HG03280 (cell line): ENCODE measurements around the gene TAF4B.
"Not testable (repeated sequence)": the region's sequence is repeated elsewhere in the genome, so short reads cannot be mapped to it uniquely, and the experiment has no call there.

Source experiments
- ATAC-seq: cut with Tn5 transposase; IDR thresholded peaks from one replicate; pipeline ENCODE4 v1.9.1; 2021; ENCODE audit warnings: mild to moderate bottlenecking, moderate library complexity; ENCODE audit not compliant: unreplicated experiment

The TAF4B gene

DNA sequence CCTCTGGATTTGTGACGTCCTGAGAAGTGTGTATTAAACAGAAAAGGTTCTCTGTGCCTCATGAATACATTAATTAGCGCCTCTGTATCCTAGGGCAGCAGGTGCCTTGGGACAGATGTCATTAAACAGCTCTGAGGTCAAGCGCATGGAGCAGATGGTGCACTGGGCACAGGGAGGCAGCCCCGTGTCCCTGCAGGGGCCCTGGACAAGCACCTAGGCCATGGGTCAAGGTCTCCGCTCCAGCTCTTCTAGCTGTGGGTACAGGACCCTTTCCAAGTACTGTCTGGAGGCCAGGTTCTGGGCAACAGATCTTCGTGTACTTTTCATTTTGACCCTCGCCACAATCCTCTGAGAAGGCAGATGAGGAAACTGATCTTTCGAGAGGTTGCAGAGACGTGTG is 195.7 kb downstream of the TAF4B start:
- ATAC-seq = no peak

DNA sequence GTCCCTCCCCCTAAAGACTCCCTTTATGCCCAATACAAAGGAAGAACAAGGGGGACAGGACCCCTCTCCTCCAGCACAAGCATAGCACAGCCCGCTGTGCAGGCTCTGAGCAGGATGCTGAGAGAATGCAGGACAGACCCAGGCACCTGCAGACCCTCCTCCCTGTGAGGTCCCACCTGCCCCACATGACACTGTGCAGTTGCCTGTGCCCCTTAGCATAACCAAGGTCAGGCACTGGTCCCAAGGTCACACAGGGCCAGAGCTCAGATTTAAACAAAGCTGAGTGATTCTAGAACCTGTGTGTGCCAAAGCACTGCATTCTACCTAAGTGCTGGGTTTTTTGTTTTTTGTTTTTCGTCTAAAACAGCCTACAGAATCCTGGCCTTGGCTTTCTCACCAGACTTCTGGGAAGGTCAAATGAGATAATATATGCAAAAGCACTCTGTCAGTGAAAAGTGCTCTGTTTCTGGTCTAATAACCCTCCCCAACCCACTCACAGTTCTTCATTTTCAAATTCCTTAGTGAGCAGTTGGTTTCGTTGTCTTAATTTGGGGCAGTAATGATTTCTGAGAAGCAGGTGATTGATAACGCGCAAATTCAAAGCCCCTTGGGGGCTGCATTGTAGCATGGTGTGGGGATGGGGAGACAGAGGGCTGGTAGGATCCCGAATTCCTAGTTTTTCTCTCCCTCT is 196.4 kb downstream of the TAF4B start:
- ATAC-seq = peak; percentile 61

DNA sequence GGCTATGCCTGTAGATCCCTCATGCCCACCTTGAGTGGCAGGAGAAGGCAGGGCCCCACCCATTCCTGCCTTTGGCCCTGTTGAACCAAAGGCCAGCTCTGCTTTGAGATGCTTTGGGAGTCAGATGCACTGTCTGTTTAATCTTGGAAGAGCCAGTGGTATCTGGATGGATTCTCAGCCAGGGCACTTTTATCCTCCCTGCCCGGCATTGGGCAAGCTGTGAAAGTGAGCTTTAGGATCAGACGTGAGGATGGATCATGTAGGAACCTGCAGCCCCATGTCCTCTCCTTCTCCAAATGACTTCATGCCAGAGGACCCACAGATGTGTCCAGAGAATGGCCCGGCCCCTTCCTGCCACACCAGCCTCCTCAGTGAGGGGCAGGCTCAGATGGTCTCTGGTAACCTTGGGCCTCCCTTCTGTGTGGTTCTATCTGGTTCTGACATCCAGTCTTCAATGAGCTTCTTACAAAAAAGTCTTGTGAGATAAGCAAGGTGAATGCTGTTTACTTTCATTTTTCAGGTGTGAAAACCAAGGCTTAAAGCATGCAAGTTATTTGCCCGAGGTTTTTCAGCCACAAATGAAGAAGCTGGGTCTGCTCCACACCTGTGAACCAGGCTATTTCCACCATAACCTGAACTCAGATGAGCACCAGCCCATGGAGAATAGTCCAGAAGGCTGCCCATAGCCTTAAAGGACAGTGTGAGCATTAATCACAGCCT is 198.3 kb downstream of the TAF4B start:
- no peak for ATAC-seq

DNA sequence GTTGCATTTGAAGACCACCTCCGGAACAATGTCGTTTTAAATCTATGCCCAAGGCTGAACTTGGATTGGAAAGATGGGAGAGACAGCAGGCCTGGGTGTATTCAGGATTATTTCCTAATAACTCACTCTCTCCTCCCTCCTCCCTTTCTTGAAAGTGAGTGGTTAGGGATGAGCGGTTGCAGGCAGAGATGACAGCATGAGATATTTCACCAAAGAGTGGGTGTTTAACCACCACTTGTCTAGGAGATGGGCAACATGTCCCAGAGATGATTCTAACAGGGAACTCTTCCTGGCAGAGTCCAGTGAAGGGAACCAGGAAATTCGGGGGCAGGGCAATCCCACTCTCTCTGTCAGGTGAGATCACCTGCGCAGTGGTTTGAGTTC is 198.9 kb downstream of the TAF4B start:
- ATAC-seq = no peak

DNA sequence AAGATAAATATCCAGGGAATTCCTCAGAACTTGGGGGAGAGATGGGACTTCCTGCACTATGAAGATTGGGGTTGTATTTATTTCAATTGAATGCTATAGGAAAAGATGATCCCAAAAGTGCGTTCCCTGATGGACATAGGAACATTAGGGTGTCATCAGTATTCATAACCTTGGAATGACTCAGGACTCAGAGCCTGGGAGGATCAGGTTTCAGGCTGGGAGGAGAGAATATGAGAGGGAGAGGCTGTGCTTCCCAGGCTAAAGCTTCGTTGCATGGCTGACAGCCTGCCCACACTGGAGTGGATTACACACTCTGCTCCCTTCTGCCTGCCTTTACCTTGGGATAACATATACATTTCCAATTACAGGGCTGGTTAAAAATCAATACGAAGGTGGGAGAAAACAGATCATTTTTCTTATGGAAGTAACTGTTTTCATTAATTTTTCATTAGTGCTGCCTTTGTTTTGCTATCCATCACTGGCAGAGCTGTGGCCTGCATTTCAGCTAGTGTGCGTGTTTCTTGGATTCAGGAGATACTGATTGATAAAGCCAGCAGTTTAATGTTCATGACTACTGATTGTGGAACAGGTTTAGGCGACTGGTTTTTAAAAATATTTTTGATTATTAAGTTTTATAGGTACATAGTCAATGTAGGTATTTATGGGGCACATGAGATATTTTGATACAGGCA is 203.4 kb downstream of the TAF4B start:
- ATAC-seq = no peak

DNA sequence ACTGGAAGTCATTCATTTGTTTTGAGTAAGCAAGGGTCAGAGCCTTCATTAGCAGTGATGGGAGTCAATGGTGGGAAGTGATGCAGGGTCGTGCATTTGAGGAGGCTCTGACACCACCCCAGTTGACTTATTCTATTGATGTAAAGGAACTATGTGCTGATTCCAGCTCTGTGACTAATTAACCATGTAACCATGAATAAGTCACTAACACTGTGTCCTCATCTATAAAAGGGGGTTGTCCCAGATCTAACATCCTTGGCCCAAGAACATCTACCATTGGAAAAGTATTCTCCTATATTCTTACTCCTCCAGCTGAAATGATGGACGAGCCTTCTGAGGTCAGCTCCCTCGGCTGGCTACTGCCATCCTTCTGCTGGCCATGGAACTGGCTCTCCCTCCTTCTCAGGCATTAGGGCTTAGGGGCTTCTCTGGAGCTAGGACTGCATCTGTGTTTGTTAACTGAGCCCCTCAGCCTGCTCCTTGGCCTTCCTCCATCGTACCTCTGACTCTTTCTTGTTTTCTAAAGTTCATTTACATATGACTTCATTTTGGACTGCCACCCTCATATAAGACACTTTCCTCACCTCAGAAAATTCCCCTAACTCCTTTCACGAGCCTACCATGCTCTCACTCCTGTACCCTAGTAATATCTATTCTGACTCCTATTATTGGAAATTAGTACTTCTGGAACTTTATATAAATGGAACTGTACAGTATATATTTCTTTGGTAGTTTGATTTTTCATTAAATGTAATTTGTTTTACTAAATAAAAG is 206.6 kb downstream of the TAF4B start:
- ATAC-seq = no peak

DNA sequence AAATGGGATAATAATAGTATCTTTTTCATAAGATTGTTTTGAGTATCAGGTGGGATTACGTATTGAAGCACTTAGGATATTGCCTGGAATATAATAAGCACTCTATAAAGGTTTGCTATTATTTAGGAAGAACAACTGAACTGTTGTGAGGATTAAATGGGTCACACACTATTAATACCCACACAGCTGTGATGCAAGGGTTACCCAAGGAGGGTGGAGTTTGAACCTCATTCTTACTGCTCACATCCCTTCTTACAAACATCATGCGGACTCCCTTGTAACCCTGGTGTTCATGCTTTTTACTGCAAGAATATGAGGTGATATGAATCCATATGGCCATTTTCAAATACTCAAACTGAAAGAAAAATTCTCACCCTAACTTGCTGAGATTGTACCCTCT is 208.6 kb downstream of the TAF4B start:
- no peak for ATAC-seq

DNA sequence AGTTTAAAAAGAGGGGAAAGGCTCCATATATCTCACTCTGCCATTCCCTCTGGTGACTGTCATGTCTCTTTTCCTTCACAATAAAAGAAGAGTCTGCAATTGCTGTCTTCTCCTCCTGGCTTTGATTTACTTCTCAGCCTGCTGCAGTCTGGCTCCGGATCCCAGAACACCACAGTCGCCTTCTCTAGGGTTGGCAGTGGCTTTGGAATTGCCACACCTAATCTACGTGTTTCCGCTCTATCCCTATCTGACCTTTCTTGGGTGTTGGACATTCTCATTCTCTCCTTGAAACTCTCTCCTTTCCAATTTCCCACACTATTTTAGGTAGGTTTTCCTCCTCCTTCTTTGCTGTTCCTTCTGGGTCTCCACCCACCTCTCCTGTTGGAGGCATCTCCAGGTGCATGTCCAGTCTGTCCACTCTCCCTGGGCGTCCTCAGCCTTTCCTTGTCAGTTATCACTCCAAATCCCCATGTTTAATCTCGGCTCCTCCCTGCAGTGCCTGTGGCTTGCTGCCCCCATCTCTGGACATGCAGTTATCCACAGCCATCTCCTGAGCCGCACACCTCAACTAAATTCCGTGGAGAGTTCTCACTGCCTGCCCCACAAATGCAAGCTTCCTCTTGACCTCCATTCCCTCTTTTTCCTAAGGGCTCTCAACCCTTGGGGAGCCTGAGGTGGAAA is 209.3 kb downstream of the TAF4B start:
- ATAC-seq = no peak

DNA sequence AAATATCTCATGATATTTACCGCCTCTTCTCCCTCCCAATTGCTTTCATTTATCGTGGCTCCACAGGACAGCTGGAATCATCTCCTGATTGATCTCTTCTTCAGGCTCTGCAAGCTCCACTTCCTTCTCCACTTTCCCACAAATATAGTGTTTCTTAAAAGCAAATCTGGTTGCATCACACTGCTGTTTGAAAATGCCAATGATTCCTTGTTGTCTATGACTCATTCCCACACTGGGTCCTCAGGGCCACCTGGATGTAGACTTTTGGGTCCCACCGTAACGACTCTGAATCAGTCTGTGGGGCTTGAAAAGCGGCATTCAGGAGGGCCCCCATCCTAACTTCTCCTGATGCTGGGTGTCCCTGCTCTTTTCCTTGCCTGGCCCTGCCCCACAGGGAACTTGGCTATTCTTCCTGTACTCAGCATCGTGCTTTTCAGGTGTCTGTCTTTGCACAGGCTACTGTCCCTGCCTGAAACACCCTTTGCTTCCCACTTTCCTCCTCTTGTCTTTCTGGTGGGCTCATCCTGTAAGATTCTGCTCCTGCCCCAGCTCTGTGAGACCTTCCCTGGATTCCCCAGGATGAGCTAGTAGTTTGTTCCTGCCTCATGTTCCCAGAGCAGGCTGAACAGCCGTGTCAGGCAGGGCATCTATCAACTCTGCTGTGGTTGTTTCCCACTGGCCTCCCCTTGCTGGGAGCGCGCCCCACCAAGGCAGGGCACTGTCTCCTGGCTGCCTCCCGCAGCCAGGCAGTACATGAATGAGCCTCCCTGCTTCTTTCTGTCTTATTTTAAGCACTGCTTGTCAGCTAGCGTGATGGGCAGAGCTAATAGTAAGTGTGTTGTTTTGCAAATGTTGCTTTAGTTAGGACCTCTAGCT is 210.2 kb downstream of the TAF4B start:
- ATAC-seq = no peak

DNA sequence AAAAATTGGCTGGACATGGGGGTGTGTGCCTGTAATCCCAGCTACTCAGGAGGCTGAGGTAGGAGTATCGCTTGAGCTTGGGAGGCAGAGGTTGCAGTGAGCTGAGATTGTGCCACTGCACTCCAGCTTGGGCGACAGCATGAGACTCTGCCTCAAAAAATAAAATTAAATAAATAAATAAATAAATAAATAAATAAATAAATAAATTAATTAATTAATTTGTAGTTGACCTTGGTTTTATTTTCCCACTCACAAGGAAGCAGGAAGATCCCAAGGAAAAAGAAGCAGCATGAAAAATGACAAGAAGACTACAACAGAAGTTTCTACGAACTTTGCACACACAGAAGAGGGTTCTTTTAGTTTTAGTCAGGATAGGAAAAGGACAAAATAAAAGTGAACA is 211.4 kb downstream of the TAF4B start:
- not testable (repeated sequence) for ATAC-seq

DNA sequence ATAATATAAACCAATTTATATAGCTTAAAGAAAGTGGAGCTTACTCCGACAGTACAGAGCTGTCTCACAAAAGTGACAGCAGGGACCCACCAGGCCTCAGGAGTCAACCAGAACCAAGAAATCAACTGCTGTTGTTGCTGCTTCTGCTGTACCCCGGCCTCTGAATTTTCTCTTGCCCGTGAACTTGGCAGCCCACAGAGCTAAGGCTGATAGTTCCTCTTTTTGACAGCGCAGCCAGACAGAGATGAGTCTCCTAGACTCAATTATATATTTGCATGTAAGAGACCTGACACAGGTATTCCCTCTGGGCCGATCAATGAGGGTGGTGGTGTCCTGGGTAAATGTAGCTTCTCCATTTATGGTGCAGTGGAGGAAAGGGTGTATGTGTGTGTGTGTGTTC is 212.7 kb downstream of the TAF4B start:
- ATAC-seq = peak; percentile 98

DNA sequence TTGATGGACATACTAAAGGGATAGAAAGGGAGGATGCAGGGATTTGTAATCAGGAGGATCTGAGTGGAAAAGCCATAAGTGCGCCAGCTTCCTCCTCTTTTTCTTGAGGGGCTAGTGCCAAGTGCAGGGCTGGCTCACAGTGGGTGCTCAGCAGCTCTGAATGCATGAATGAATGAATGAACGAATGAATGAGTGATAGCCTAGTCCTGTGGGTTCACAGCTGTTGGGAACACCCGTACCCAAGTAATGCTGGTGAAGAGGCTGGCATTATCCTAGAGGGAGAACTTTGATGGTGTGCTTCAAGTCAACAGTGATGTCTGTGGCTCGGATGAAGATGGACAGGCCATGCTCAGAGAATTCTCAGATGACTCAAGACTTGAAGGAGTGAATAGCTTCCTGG is 213.3 kb downstream of the TAF4B start:
- ATAC-seq = no peak

DNA sequence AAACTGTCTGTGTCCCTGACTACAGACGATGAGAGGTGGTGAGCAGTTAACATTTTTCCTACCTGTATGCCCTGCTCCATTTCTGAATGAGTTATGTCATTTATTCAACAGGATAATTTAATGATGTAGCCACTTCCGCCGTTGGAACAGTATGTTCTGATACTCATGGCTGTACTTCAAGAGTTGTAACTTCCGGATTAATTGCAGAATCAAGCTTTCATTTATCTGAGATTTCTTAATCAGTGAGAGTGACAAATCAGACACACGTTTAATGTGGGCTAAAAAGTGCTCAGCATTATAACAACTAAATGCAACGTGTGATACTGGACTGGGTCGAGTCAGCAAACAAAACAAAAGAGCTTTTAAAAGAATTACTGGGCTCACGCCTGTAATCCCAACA is 214.4 kb downstream of the TAF4B start:
- ATAC-seq = no peak
